Right lobe of liver (tissue), 6 donors: Measurements from ENCODE around the gene RTP1. TPM values are rescaled to one million over a fixed set of nuclear protein-coding genes. Genes with fewer than 3 reads are reported as not detected.
A peak's percentile ranks its signal among the peaks of the same experiment; 100 is the strongest.
"Not testable (repeated sequence)": the region's sequence is repeated elsewhere in the genome, so short reads cannot be mapped to it uniquely, and the experiment has no call there.

Source experiments
- ATAC-seq, 4 donors: fragments of 200-7000 bp; cut with Tn5 transposase; one replicate each; pipeline ENCODE4 v1.9.1; 2020; ENCODE audit warnings: mild to moderate bottlenecking in 4 of 4, moderate library complexity in 4 of 4
- DNase-seq, 3 donors: peaks; one replicate each; pipeline ENCODE4 v3.0.0-alpha.2; 2020
- H3K27ac ChIP-seq, 3 donors: fragments of 200-600 bp; one replicate each; pipeline ENCODE4 v1.8.0; 2022
- H3K27me3 ChIP-seq, 2 donors: fragments of 200-600 bp; one replicate each; pipeline ENCODE4 v1.8.0; 2022
- H3K36me3 ChIP-seq, 4 donors: fragments of 200-600 bp; sonication (generic) in 1 of 4; one replicate each; pipeline versions ENCODE4 v1.5.1 to v1.8.0; 2017 to 2022; ENCODE audit warnings: control low read depth in 1 of 4
- H3K4me1 ChIP-seq, 4 donors: fragments of 200-600 bp; sonication (generic) in 1 of 4; one replicate each; pipeline versions ENCODE4 v1.5.1 to v1.8.0; 2017 to 2022; ENCODE audit warnings: control low read depth in 1 of 4
- H3K4me3 ChIP-seq, 3 donors: fragments of 200-600 bp; one replicate each; pipeline ENCODE4 v1.8.0; 2022
- H3K9me3 ChIP-seq, 4 donors: fragments of 200-600 bp; sonication (generic) in 1 of 4; one replicate each; pipeline versions ENCODE4 v1.5.1 to v1.8.0; 2017 to 2022; ENCODE audit warnings: control low read depth in 1 of 4
- CTCF ChIP-seq, 4 donors: fragments of 200-600 bp in 3 of 4; fragments of 450-650 bp in 1 of 4; IDR thresholded peaks; one replicate each; pipeline versions ENCODE4 v1.5.1 to v1.8.0; 2016 to 2022; ENCODE audit warnings: antibody characterized with exemption in 4 of 4, mild to moderate bottlenecking in 2 of 4
- POLR2A ChIP-seq: fragments of 450-650 bp; IDR thresholded peaks from one replicate; pipeline ENCODE4 v1.6.1; 2017; ENCODE audit warnings: antibody characterized with exemption, mild to moderate bottlenecking
- WGBS: methylation state at CpG from one replicate; pipeline ENCODE4 v1.1.6; 2018; ENCODE audit warnings: low coverage, low lambda C conversion rate; ENCODE audit not compliant: insufficient coverage; ENCODE audit errors: missing lambda C conversion rate; 5-methylcytosine and 5-hydroxymethylcytosine counted together
- intact Hi-C, 2 donors: fragments of 100-400 bp; cut with DNase I; formaldehyde crosslinking; loops; one replicate each; pipeline versions ENCODE4 v1.11.2 to v1.14.1; 2022
- total RNA-seq, 6 experiments: library from RNA; depleted of rRNA in 2 of 6; stranded (reverse); fragments of >200 nt in 2 of 6; fragmentation: NEBNext Ultra II Directional in 3 of 6; extraction: Animal tissue kit (Norgen Biotek cat#: 25700) in 3 of 6; gene quantifications; one replicate each; pipeline versions ENCODE4 v1.1.0 to v1.2.4, GENCODE V29; 2016 to 2023
- donor health status: DM: no; HTN: yes; CAD: no.
- donor health status: DM: no; HTN: no; CAD: no.
- donor health status: DM: no; HTN: no; CAD: no.
- donor health status: DM: no; HTN: yes; CAD: no.
- donor health status: DM: no; HTN: yes; CAD: no.

Gene RTP1
- total RNA-seq, 6 experiments from 2014 or later = not detected

GRCh38 chr3:187196573-187197334 is 532 bp upstream of the RTP1 start:
- Histone ChIP-seq H3K4me3 (no peak overlapping the region), H3K36me3 (no peaks in the 10 kb centered on the region), H3K4me1 (no peaks in the 10 kb centered on the region), H3K27ac (no peak overlapping the region), H3K27me3 (no peaks in the 10 kb centered on the region), H3K9me3 (no peaks in the 10 kb centered on the region)
- TF ChIP-seq CTCF (IDR thresholded peaks at IDR 0.05) (no peak), POLR2A (no peak)
- intact Hi-C loops = no loop called here
- WGBS = 67% methylated on average over 6 of the region's 7 CpGs
- DNase-seq (no peak), ATAC-seq (peak in 3 of 4 donors; percentile 33 to 65 (median 34))

DNA sequence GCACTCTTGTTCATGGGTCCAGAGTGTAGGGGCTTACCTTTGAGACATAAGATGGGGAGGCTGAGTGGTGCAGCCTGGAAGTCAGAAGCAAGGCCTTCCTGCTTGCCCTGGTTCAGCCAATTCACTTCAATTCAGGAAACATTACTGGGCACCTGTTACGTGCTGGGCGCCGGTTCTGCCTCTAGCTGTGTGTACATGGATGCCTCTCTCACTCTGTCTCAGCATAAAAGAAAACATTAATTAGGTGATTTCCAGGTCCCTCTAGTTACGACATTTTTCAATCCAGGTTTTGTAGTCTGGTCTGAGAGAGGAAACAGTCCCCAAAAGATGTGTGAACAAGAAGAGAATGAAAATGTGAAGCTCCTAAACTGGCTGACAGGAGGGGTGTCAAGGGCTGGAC is 1.2 kb downstream of the RTP1 start:
- Histone ChIP-seq H3K27me3 (no peaks in the 10 kb centered on the region), H3K27ac (no peak overlapping the region), H3K36me3 (no peaks in the 10 kb centered on the region), H3K4me1 (no peaks in the 10 kb centered on the region), H3K9me3 (no peaks in the 10 kb centered on the region), H3K4me3 (no peak overlapping the region)
- intact Hi-C loops = no loop called here
- DNase-seq = no peak
- ATAC-seq = no peak
- WGBS = 81% methylated on average over 4 of the region's 4 CpGs
- TF ChIP-seq CTCF (IDR thresholded peaks at IDR 0.05) = no peak

GRCh38 chr3:187199463-187200050 is 2.3 kb downstream of the RTP1 start:
- ATAC-seq, H3K4me3 ChIP-seq, H3K9me3 ChIP-seq, H3K4me1 ChIP-seq, H3K36me3 ChIP-seq, intact Hi-C loops, DNase-seq, H3K27me3 ChIP-seq, H3K27ac ChIP-seq: not testable (repeated sequence)
- WGBS = 82% methylated on average over 9 of the region's 44 CpGs

GRCh38 chr3:187205683-187206082 is 8.4 kb downstream of the RTP1 start:
- H3K4me1 ChIP-seq = no peaks in the 10 kb centered on the region
- no peaks in the 10 kb centered on the region for H3K9me3 ChIP-seq
- 30% methylated on average over 2 of the region's 2 CpGs for WGBS
- no peak overlapping the region for H3K4me3 ChIP-seq
- no peaks in the 10 kb centered on the region for H3K27me3 ChIP-seq
- H3K36me3 ChIP-seq = no peaks in the 10 kb centered on the region
- no peak for ATAC-seq
- DNase-seq = no peak
- H3K27ac ChIP-seq = no peak overlapping the region
- no peak for TF ChIP-seq CTCF (IDR thresholded peaks at IDR 0.05)
- TF ChIP-seq POLR2A = no peak
- intact Hi-C loops = no loop called here

DNA sequence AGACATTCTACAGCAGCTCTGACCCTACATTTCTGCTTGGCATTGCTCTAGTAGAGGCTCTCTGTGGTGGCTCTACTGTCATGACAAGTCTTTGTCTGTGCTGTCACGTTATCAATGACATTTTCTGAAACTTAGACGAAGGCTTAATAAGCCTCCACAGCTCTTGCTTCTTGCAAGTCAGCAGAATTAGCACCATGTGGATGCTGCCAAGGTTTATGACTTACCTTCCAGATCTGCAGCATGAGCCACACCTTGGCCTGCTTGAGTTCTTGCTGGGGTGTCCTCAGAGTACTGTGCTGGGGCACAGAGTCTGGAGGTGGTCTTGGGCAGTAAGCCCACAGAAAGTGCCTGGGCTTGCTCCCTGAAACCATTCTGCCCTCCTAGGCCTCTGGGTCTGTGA is 9.8 kb downstream of the RTP1 start:
- TF ChIP-seq CTCF (IDR thresholded peaks at IDR 0.05) (no peak), POLR2A (no peak)
- no peaks in the 10 kb centered on the region for H3K4me1 ChIP-seq
- H3K4me3 ChIP-seq = no peak overlapping the region
- DNase-seq (no peak), ATAC-seq (no peak)
- H3K27ac ChIP-seq = no peak overlapping the region
- no peaks in the 10 kb centered on the region for H3K9me3 ChIP-seq
- no peaks in the 10 kb centered on the region for H3K36me3 ChIP-seq
- no CpG with 5 or more reads among the region's 2 CpGs for WGBS
- no peaks in the 10 kb centered on the region for H3K27me3 ChIP-seq
- intact Hi-C loops = no loop called here
